NCI-H1417 (cell line): ENCODE measurements around the gene DAAM1.

Experiments
- DNase-seq, 3 experiments: peaks; one replicate each; lab custom pipeline; 2025; lab: John Stamatoyannopoulos, UW

Gene DAAM1

GRCh38 chr14:59292028-59292427 lies 103.6 kb downstream of the DAAM1 start:
- no peak for DNase-seq

DNA sequence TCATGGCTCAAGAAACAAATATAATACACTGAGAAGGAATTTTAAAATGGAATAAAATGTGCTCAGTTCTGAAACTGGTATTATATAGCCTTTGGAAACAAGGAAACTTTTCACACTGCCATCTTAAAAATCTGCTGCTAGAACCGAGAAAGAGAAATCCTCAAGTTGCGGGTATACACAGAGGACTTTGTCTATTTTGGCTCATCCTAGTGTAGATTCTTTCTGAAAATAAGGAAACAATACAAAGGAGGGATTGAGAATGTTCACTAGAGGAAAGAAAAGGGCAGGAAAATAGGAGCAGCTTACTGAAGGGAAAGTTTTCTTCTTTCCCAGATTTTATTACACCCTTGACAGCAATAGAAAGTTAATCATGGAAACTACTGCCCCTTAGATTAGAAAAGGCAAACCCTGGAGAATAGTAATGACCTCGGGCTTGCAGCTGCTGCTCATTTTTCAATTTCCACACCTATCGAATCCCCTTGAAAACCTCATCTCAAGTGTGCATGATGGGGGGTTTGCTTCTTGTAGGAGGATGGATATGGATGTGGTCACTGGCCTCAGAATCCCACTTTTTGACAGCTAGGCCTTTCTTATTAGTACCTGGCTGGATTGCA lies 104.6 kb downstream of the DAAM1 start:
- no peak for DNase-seq

DNA sequence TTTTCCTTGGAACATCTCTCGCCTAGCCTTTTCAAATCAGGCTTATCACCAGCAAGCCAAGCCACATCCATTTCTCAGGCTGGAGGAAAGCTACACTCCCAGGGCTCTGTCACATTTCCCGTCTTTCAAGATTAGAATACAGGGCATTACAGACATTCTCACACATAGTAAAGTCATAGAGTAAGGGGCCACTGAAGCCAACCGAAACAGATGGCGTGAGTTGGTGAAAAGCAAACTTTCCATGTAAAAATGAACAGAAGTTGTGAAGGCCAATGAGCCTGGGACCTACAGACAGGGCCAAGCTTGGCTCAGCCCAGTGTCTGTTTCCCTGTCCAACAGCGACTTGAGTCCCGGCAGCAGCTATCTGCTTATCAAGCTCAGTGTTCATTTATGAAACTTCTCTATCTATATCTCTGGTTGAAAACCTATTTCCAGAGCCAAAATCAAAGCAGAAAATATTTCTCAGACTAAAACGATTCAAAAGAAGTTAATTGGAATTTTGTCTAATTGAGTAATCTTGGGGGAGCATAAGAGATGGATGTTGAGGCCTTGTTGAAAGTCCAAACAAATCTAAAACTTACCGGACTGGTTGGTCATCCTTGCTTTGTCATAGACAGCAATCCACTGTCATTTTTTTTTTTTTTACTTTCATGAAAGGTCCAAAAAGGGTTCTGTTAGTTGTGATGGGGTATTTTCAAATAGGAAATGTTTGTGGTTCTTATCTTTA lies 105.6 kb downstream of the DAAM1 start:
- DNase-seq = no peak

GRCh38 chr14:59294662-59294992 lies 106.2 kb downstream of the DAAM1 start:
- no peak for DNase-seq

DNA sequence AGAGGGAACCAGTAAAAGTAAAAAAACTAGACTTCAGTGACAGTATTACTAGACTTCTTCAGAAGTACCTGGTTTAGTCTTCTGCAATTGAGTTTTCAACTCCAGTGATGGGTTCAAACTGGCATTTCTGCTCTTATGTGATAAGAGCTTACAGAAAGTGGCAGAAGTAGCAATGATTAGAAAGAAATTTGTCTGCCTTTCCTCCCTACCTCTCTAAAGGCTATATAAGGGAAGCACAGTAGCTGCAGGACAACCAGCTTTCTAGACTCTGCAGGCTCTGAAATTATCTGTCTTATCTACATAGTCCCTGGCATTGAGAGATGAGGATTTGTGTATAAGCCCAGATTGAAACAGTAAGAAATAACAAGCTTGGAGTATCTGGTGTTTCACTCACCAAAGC lies 107.5 kb downstream of the DAAM1 start:
- no peak for DNase-seq

- no peak for DNase-seq
These were observed 108.0 kb downstream of the DAAM1 start for GRCh38 chr14:59296508-59296907.

- DNase-seq = no peak
These were observed 108.8 kb downstream of the DAAM1 start for GRCh38 chr14:59297071-59297776.

DNA sequence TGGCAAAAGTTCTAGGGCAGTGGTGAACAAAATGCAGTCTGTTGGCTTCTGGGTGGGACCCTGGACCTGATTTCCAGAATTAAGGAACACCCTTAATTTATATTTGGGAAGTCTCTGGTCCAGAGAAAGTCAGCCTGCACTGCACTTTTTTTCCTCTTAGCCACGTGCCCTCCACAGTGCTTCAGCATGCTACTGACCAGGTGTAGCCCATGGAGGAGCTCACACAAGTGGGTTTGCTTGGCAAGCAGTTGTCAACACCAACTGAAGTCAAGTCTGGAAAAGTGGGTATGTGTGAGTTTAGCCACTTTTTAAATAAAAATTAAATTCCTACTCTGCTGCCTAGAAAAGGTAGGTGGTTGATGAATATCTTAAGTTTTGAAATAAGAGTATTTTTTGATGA lies 111.3 kb downstream of the DAAM1 start:
- DNase-seq = no peak

DNA sequence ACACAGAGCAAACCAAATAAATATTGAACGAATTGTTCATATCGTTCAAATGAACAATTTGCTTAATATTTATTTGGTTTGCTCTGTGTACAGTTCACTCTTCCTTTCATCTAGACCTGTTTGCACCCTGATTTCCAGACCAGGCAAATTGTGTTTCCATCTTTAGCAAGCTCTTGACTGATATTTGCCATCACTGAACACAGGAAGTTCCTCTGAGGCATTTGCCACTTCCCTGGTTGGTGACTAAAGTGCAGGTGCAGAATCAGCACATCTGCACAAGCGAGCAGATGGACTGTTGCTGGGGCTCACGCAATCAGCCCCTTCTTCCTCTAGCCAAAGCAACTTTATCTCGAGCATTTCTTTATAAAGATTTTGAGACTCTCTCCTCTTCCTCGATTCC lies 112.9 kb downstream of the DAAM1 start:
- peak in 1 of 3 experiments; percentile 52 for DNase-seq

- DNase-seq = no peak
These were observed 113.8 kb downstream of the DAAM1 start for GRCh38 chr14:59302313-59302712.

DNA sequence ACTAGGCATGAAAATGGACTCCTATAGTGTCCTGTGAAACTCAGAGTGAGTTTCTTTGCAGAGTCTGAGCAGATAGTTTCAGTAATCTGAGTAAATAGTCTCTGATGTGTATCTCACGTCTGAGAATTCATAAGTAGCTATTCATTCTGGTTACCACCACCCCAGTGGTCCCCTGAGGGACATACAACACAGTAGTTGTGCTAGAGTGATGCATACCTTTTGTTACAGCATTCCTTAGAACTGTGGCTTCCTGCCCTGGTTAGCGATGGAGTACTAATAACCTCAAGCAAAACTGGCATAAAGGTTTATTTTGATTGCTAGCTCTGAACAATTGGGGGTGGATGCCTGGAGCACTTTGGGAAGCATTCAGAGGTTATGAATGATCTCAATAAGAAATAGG lies 114.7 kb downstream of the DAAM1 start:
- no peak for DNase-seq

DNA sequence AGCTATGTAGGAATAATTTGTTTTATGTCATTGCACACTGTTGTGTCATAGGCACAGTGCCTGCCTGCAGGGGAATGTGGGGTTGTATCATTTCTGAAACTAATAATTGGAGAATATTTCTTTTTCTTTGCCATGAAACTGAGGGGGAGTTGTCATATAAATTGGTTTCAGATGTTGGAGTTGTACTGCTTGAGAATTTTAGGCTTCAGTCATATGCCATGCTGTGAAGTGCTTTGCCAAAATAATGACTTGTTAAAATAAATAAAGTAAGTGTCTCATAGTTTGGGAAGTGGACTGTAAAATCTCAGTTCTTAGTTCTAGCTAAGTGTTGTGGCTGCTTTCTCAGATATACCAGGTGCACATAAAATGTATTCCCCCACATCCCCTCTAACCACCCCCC lies 116.8 kb downstream of the DAAM1 start:
- DNase-seq = no peak

DNA sequence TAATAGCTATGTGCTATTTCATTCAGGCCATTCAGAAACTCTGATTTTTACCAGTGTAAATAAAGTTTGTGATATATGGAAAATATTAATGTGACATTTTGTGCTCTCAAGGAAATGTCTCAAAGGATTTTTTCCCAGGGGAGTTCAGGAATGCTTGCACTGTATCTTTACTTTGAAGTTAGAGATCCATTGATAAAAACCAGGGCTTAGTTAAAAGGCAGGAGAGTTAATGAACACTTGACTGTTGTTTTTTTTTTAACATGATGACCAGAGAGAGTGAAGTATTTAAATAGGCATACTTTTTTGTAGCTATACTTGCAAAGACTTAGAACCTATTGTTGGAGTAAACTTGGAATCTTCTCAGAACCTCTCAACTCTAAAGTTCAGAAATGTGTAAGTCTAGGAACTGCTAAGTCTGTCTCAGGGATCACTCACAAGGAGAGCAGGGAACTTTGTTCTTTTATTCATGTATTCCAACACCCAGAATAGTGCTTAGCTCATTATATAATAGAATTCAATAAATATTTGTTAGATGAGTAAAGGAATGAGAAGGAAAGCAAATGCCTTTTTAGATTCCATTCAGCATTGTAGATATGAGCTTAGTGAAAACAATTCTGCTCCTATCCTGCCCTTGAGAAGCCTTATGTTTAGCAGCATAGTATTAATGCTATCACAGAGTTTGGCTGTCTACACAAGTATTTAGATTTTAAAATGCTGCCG lies 117.5 kb downstream of the DAAM1 start:
- DNase-seq = no peak

GRCh38 chr14:59306775-59307174 lies 118.3 kb downstream of the DAAM1 start:
- no peak for DNase-seq

DNA sequence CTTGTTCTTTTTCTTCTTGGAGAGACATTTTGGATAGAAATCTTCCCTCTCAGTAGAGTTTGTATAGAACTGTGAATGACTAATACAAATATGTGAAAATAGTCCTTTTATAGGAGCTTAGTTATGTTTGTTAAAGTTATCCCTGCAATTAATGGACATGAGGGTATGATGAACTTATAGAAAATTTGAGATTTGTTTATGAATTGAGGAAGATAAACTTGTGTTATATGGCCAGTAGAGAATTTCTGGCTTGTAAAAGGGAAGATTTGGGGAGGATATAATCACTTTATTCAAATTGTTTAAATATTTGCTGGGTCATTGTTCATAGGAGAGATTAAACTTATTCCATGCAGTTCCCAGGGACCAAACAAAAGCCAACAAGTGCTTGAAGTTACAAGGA lies 119.6 kb downstream of the DAAM1 start:
- no peak for DNase-seq

DNA sequence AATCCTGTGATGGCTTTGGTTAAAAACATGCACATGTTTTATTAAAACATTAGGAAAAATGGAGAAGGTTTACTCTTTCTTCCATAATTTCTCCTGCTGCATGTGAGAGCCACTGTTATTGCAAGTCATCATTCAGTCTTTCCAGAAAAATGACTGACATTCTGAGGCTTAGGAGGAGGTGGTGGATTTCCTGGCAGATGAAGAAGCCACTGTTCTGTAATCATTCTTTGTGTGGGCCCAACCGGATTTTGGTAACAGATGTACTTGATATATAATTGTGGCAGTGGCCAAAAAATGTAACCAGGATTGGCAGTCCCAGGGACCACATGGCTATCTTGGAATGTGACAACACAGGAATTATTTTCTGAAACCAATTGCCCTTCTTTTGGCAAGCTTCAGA lies 120.2 kb downstream of the DAAM1 start:
- no peak for DNase-seq

DNA sequence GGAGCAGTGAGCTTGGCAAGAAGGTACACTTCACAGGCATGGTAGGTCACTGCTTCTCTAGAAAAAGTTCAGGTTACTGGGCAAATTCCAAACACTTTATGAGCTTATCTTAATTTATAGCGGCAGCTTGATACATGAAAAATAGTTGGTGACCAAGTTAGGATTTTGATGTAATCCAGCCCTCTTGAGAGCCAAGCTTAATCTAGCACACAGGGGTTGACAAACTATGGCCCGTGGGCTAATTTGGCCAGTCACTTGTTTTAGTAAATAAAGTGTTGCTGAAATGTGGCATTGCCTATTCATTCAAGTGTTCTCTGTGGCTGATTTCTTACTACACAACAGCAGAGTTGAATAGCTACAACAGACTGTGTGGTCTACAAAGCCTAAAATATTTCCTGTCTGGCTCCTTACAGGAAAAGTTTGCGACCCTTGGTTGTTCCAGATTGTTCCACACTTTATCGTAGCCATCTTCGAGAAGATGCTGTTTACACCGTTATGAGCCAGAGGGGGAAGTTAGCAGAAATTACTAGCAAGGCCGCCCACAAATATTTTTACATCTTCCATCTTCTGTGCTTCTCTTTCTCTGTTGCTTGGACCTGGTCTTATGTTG lies 120.9 kb downstream of the DAAM1 start:
- DNase-seq = no peak

GRCh38 chr14:59310633-59311032 lies 122.2 kb downstream of the DAAM1 start:
- DNase-seq = peak in 1 of 3 experiments; percentile 1

- DNase-seq = no peak
These were observed 123.3 kb downstream of the DAAM1 start for GRCh38 chr14:59311723-59312122.

DNA sequence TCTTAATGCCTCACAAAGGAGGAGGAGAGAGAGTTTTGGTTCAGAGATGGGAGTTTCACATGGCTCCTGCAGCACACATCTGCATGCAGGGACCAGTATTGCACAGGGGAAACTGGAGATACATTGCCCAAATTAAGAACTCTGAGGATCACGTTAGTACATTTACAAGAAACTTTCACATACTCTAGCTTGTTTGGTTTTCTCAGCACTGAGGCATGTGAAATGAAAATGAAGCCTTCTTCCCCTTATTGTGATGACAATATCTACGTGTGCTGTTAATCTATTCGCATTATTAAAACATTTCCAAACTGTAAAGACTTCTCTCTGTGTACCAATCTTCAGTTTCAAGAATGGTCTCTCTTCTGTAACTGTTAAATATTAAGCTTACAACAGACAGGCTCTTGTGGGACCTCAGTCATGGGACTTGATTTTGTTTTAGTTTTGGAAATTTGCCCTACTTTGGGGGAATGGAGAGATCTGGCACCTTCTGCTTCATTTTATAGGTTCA lies 124.7 kb downstream of the DAAM1 start:
- no peak for DNase-seq

- DNase-seq = no peak
These were observed 125.5 kb downstream of the DAAM1 start for GRCh38 chr14:59313658-59314608.
